Measurements from ENCODE around the gene SYTL1. TPM values are rescaled to one million over a fixed set of nuclear protein-coding genes. Genes with fewer than 3 reads are reported as not detected.

Gene SYTL1
- total RNA-seq, 1 donor from 2014 or later: 9.4 TPM

DNA sequence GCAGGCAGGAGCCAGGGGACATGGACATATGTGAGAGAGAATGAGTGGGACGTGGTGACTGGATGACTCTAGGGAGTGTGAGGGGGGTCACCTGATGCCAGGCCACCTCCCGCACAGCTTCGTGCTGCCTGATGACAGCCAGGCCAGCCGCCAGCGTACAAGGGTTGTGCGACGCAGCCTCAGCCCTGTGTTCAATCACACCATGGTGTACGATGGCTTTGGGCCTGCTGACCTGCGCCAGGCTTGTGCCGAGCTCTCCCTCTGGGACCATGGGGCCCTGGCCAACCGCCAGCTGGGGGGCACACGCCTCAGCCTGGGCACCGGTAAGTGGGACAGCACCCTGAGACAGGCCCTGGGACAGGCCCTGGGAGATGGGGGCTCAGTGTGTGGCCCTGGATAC, 11.3 kb downstream of the SYTL1 start:
- Mint-ChIP-seq H3K4me3 (ENCODE audit: low read depth) (no peak overlapping the region), H3K27me3 (peaks cover 41% of the 10 kb centered on the region), H3K36me3 (ENCODE audit: insufficient read depth) (no peaks in the 10 kb centered on the region), H3K4me1 (ENCODE audit: low read depth) (no peaks in the 10 kb centered on the region), H3K27ac (no peak overlapping the region), H3K9me3 (ENCODE audit: low read depth) (no peaks in the 10 kb centered on the region)
- no peak for DNase-seq (ENCODE audit: low spot score, unreplicated experiment)
- TF ChIP-seq, protein P1, sequence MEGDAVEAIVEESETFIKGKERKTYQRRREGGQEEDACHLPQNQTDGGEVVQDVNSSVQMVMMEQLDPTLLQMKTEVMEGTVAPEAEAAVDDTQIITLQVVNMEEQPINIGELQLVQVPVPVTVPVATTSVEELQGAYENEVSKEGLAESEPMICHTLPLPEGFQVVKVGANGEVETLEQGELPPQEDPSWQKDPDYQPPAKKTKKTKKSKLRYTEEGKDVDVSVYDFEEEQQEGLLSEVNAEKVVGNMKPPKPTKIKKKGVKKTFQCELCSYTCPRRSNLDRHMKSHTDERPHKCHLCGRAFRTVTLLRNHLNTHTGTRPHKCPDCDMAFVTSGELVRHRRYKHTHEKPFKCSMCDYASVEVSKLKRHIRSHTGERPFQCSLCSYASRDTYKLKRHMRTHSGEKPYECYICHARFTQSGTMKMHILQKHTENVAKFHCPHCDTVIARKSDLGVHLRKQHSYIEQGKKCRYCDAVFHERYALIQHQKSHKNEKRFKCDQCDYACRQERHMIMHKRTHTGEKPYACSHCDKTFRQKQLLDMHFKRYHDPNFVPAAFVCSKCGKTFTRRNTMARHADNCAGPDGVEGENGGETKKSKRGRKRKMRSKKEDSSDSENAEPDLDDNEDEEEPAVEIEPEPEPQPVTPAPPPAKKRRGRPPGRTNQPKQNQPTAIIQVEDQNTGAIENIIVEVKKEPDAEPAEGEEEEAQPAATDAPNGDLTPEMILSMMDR (IDR thresholded peaks at IDR 0.05; ENCODE audit: unreplicated experiment): no peak

DNA sequence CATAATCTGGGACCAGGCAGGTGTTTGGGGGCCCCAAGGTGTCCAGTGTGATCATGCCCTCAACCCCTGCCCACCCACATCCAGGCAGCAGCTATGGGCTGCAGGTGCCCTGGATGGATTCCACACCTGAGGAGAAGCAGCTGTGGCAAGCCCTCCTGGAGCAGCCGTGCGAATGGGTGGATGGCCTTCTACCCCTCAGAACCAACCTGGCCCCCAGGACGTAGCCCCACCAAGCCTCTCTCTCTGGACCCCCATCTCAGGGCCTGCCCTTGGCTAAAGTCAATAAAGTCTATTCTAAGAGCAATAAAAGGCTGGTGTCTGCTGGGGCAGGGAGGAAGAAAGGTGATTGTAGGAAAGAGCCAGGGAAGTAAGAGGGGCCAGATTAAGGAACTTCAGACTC, 11.8 kb downstream of the SYTL1 start:
- TF ChIP-seq, protein P1 (IDR thresholded peaks at IDR 0.05; ENCODE audit: unreplicated experiment): no peak
- DNase-seq (ENCODE audit: low spot score, unreplicated experiment): no peak
- Mint-ChIP-seq H3K4me3 (ENCODE audit: low read depth) (no peak overlapping the region), H3K9me3 (ENCODE audit: low read depth) (no peaks in the 10 kb centered on the region), H3K27ac (no peak overlapping the region), H3K27me3 (peaks cover 46% of the 10 kb centered on the region), H3K36me3 (ENCODE audit: insufficient read depth) (no peaks in the 10 kb centered on the region), H3K4me1 (ENCODE audit: low read depth) (no peaks in the 10 kb centered on the region)

DNA sequence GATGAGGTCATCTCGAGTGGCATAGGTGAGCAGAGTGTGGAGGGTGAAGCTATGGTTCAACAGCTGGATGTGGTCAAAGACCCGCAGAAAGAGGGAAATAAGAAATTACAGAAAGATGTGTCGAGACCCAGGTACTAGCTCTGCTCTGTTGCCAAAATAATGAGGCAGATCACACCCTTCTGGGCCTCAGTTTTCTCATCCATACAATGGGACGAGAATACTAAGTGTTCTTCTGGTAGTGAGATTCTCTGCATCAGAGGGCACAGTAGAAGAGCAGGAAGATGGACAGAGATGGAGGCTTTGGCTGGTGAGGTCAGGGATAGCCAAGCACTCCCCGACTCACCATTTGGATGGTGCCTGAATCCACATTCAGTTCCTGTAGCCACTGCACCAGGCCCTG, 13.9 kb downstream of the SYTL1 start:
- peaks cover 53% of the 10 kb centered on the region for H3K27me3 Mint-ChIP-seq
- no peak overlapping the region for H3K27ac Mint-ChIP-seq
- H3K9me3 Mint-ChIP-seq (ENCODE audit: low read depth): no peaks in the 10 kb centered on the region
- H3K4me1 Mint-ChIP-seq (ENCODE audit: low read depth): peaks cover 4% of the 10 kb centered on the region
- no peak for DNase-seq (ENCODE audit: low spot score, unreplicated experiment)
- H3K36me3 Mint-ChIP-seq (ENCODE audit: insufficient read depth): no peaks in the 10 kb centered on the region
- H3K4me3 Mint-ChIP-seq (ENCODE audit: low read depth): no peak overlapping the region
- TF ChIP-seq, protein P1 (IDR thresholded peaks at IDR 0.05; ENCODE audit: unreplicated experiment): no peak

DNA sequence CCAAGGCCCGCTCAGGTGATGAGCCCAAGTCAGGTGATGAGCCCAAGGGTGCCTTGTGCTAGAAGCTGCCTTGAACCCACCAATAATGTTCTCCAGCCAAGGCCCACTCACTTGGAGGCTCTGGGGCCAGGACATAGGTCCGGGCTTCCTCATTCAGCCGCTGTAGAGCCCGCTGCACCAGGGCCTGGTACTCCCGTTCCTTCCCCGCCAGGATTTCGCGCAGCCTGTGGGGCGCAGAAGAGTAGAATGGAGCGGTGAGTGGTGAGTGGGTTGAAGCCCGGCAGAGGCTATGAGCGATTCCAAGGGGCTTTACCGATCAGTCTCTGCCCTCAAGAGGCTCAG, 14.4 kb downstream of the SYTL1 start:
- DNase-seq (ENCODE audit: low spot score, unreplicated experiment): no peak
- TF ChIP-seq, protein P1 (IDR thresholded peaks at IDR 0.05; ENCODE audit: unreplicated experiment): no peak
- H3K4me3 Mint-ChIP-seq (ENCODE audit: low read depth): no peak overlapping the region
- no peak overlapping the region for H3K27ac Mint-ChIP-seq
- H3K4me1 Mint-ChIP-seq (ENCODE audit: low read depth): peaks cover 4% of the 10 kb centered on the region
- peaks cover 53% of the 10 kb centered on the region for H3K27me3 Mint-ChIP-seq
- no peaks in the 10 kb centered on the region for H3K36me3 Mint-ChIP-seq (ENCODE audit: insufficient read depth)
- H3K9me3 Mint-ChIP-seq (ENCODE audit: low read depth): no peaks in the 10 kb centered on the region

DNA sequence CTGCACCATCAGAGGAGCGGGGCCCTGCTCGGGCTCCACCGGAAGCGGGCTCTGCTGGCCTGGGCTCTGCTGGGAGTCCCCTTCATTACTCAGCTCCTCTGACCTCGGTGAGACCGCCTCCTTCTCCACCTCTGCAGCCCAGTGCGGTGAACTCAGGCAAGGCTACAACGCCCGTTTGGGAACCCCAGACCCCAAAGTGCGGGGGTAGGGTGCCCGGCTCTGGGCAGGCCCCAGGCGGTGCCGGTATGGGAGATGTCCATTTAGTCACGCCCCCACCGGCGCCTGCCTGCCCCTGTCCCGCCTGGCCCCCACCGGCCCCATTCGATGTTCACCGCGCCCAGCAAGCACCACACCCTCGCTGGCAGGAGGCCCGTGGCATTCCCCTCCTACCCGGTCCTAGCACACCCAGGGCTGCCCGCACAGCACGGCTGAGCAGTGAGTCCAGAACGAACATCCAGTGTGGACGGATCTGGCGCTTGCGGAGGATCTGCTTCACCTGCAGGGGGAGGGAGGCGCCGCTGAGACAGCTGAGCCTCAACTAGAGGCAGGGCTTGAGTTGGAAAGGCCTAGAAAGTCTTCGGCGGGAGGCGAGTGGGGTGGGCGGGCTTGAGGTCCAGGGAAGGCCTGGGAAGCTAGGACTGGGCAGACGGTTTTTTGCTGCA, 14.9 kb downstream of the SYTL1 start:
- Mint-ChIP-seq H3K27me3 (peaks cover 53% of the 10 kb centered on the region), H3K4me3 (ENCODE audit: low read depth) (no peak overlapping the region), H3K4me1 (ENCODE audit: low read depth) (peaks cover 4% of the 10 kb centered on the region), H3K36me3 (ENCODE audit: insufficient read depth) (no peaks in the 10 kb centered on the region), H3K9me3 (ENCODE audit: low read depth) (no peaks in the 10 kb centered on the region), H3K27ac (no peak overlapping the region)
- TF ChIP-seq, protein P1 (IDR thresholded peaks at IDR 0.05; ENCODE audit: unreplicated experiment): no peak
- DNase-seq (ENCODE audit: low spot score, unreplicated experiment): no peak

Data from progenitor cell of endocrine pancreas (in vitro differentiated cells).